Activated CD8-positive, alpha-beta memory T cell treated with anti-CD3 and anti-CD28 coated beads for 36 hours (primary cell): ENCODE data around the gene TMEM128. TPM values are rescaled to one million over a fixed set of nuclear protein-coding genes. Genes with fewer than 3 reads are reported as not detected.
"Not testable (repeated sequence)": the region's sequence is repeated elsewhere in the genome, so short reads cannot be mapped to it uniquely, and the experiment has no call there.

Source experiments
- CTCF ChIA-PET: fragments of 350-600 bp; sonication (Branson Sonifier 250); formaldehyde crosslinking; loops from one replicate; lab custom pipeline; 2021; ENCODE audit warnings: antibody characterized with exemption; lab: Charles Lee
- POLR2A ChIA-PET: fragments of 350-600 bp; sonication (Branson Sonifier 250); formaldehyde crosslinking; loops from one replicate; lab custom pipeline; 2021; ENCODE audit warnings: antibody characterized with exemption; lab: Charles Lee
- total RNA-seq, 2 experiments: library from RNA; stranded (reverse); gene quantifications; one replicate each; pipeline ENCODE4 v1.2.3, GENCODE V29; 2021

Gene TMEM128
- total RNA-seq, 2 experiments from 2014 or later = 24.1 to 25.9 TPM

- POLR2A ChIA-PET, CTCF ChIA-PET: not testable (repeated sequence)
Measured at GRCh38 chr4:4213674-4214073, 34.3 kb downstream of the TMEM128 start.

GRCh38 chr4:4206204-4206603 is 41.8 kb downstream of the TMEM128 start:
- POLR2A ChIA-PET = no interaction called here
- CTCF ChIA-PET = no interaction called here

GRCh38 chr4:4204401-4204745 is 43.6 kb downstream of the TMEM128 start:
- ChIA-PET POLR2A (no interaction called here), CTCF (no interaction called here)

GRCh38 chr4:4203688-4204400 is 44.2 kb downstream of the TMEM128 start:
- ChIA-PET CTCF (no interaction called here), POLR2A (no interaction called here)

GRCh38 chr4:4202510-4202909 is 45.5 kb downstream of the TMEM128 start:
- CTCF ChIA-PET = no interaction called here
- POLR2A ChIA-PET = no interaction called here

GRCh38 chr4:4200624-4201023 is 47.4 kb downstream of the TMEM128 start:
- CTCF ChIA-PET = no interaction called here
- POLR2A ChIA-PET = no interaction called here

- ChIA-PET POLR2A (no interaction called here), CTCF (no interaction called here)
Measured at GRCh38 chr4:4195354-4195753, 52.7 kb downstream of the TMEM128 start.

GRCh38 chr4:4188557-4188956 is 59.5 kb downstream of the TMEM128 start:
- CTCF ChIA-PET, POLR2A ChIA-PET: not testable (repeated sequence)

Other genes starting within 250 kb of the TMEM128 start
- not detected for gene OTOP1, start 21.3 kb downstream of the TMEM128 start, total RNA-seq
- gene LYAR, start 41.9 kb upstream of the TMEM128 start, total RNA-seq = 10 to 100 TPM; 96.5 to 97.6 TPM
- gene ZBTB49, start 42.0 kb upstream of the TMEM128 start, total RNA-seq = 1 to 10 TPM; 5.5 to 6.0 TPM
- gene NSG1, start 138.9 kb upstream of the TMEM128 start, total RNA-seq = 10 to 100 TPM; 11.7 to 12.0 TPM